Aorta (tissue), 5 donors: Measurements from ENCODE around the gene RGS11. TPM values are rescaled to one million over a fixed set of nuclear protein-coding genes. Genes with fewer than 3 reads are reported as not detected.

Experiments used
- ATAC-seq: fragments of 200-7000 bp; cut with Tn5 transposase; one replicate; pipeline ENCODE4 v1.9.1; 2022; ENCODE audit warnings: moderate library complexity; ENCODE audit not compliant: low FRiP score
- DNase-seq, 2 donors: peaks; one replicate each; pipeline ENCODE4 v3.0.0-alpha.2; 2020
- H3K27ac ChIP-seq, 2 donors: one replicate each; pipeline ENCODE4 v1.5.1; 2013; ENCODE audit warnings: low read length in 2 of 2, mild to moderate bottlenecking in 2 of 2, moderate library complexity in 2 of 2, control low read depth in 1 of 2, inconsistent platforms in 1 of 2, low read depth in 1 of 2
- H3K27me3 ChIP-seq, 2 donors: one replicate each; pipeline ENCODE4 v1.6.1; 2013; ENCODE audit warnings: control low read depth in 1 of 2, low read length in 1 of 2, mild to moderate bottlenecking in 1 of 2, moderate library complexity in 1 of 2; ENCODE audit not compliant: insufficient read depth in 2 of 2, control insufficient read depth in 1 of 2
- H3K36me3 ChIP-seq, 2 donors: one replicate each; pipeline ENCODE4 v1.6.1; 2013; ENCODE audit warnings: control low read depth in 1 of 2, low read length in 1 of 2, mild to moderate bottlenecking in 1 of 2; ENCODE audit not compliant: insufficient read depth in 2 of 2, control insufficient read depth in 1 of 2
- H3K4me1 ChIP-seq, 2 donors: one replicate each; pipeline ENCODE4 v1.6.1; 2013; ENCODE audit warnings: low read length in 2 of 2, control low read depth in 1 of 2, mild to moderate bottlenecking in 1 of 2, moderate library complexity in 1 of 2; ENCODE audit not compliant: insufficient read depth in 2 of 2, control insufficient read depth in 1 of 2
- H3K4me3 ChIP-seq, 2 donors: one replicate each; pipeline ENCODE4 v1.5.1; 2013; ENCODE audit warnings: low read length in 2 of 2, control low read depth in 1 of 2, mild to moderate bottlenecking in 1 of 2
- H3K9me3 ChIP-seq: one replicate; pipeline ENCODE4 v1.6.1; 2013; ENCODE audit warnings: mild to moderate bottlenecking, low read length; ENCODE audit not compliant: control insufficient read depth
- WGBS, 2 donors: extraction: QIAGEN DNeasy Blood & Tissue Kit; methylation state at CpG; one replicate each; pipeline ENCODE4 v1.1.7; 2013; 5-methylcytosine and 5-hydroxymethylcytosine counted together
- intact Hi-C, 2 donors: fragments of 100-400 bp; cut with DNase I; formaldehyde crosslinking; loops; one replicate each; pipeline versions ENCODE4 v1.14.2 to v1.15.0; 2022
- polyA plus RNA-seq, 2 donors: library from polyadenylated mRNA; stranded (reverse); fragments of 200-250 nt; gene quantifications; one replicate each; pipeline ENCODE4 v1.2.3, GENCODE V29; 2013
- total RNA-seq, 2 donors: library from RNA; stranded (reverse); fragmentation: NEBNext Ultra II Directional; extraction: Animal tissue kit (Norgen Biotek cat#: 25700); gene quantifications; one replicate each; pipeline ENCODE4 v1.2.1, GENCODE V29; 2021
- donor health status: healthy with polysubstance abuse.
- donor health status: Bipolar disorder and iron deficiency.
- donor health status: DM: no; HTN: no; CAD: no.
- donor health status: DM: no; HTN: no; CAD: no.
- donor health status: DM: yes; HTN: yes; CAD: no.

Gene RGS11
- total and polyA plus RNA-seq, 4 donors = 3.3 to 76.5 (median 20.3) TPM

DNA sequence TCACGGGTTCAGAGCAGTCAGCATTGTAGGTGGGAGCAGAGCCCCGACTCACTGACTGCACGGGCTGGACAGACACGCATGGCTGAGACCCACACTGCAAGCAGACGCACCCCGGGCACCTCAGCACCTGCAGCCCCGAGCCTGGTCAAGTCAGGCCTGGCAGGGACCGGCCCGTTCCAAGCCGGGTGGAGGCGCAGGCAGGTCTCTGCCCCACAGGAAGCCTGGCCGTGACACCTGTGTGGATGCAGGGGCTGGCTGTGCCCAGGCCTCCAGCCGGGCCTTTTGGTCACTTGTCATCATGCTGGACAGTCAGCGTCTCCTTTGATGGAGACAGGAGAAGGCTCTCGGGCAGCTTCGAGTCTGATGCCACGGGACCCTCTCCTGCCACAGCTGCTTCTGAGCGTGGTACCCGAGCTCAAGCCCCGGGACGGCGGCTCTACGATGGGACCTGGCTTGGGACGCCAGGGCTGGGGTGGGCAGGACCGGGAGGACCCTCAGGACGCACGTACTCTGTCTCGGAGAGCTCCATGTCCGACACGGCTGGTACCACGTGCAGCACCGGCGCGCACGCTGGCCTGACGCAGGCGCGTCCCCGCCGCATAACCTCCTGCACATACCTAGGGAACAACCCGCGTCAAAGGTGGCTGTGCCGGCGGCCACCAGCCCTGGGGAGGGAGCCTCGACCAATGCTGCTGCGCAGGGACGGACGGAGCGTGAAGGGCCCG, 15.1 kb upstream of the RGS11 start:
- intact Hi-C loops = no loop called here
- Histone ChIP-seq H3K27me3 (no peaks in the 10 kb centered on the region), H3K4me1 (no peaks in the 10 kb centered on the region), H3K4me3 (no peak overlapping the region), H3K27ac (no peak overlapping the region), H3K36me3 (peaks cover 0 to 2% of the 10 kb centered on the region in 2 donors), H3K9me3 (no peaks in the 10 kb centered on the region)
- ATAC-seq = no peak
- DNase-seq = no peak
- 94 to 95% methylated on average over 49 to 50 of the region's 50 CpGs for WGBS, 2 donors

DNA sequence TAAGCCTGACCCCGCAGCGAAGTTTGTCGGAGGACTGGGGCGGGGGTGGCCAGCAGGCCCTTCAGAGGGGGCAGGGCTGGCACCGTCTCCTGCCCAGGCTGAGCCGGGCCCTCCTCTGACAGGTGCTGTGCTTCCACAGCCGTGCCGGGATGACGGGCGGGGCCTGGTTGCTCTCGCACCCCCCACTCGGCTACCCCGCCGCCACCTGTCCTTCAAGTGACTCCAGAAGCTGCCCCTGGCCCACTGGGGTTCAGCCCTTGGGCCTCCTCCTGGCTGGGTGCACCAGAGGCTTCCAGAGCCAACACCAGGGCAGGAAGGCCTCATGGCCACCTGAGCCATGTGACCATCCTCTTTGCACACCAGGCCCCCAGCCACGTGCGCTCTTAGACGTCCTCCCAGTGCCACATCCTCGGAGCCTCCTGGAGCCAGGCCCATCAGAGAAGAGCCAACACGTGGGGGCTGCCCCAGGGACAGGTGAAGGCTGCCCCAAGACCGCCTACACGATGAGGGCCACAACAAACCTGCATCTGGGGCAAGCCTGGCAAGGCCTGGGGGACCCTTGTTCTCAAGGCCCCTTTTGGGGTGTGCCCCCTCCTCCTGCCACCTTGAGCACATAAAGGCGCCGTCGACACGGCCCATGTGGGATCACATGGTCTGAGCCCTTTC, 14.4 kb upstream of the RGS11 start:
- WGBS, 2 donors = 90 to 91% methylated on average over 25 of the region's 25 CpGs
- ATAC-seq = no peak
- H3K36me3 ChIP-seq = peaks cover 0 to 2% of the 10 kb centered on the region in 2 donors

DNA sequence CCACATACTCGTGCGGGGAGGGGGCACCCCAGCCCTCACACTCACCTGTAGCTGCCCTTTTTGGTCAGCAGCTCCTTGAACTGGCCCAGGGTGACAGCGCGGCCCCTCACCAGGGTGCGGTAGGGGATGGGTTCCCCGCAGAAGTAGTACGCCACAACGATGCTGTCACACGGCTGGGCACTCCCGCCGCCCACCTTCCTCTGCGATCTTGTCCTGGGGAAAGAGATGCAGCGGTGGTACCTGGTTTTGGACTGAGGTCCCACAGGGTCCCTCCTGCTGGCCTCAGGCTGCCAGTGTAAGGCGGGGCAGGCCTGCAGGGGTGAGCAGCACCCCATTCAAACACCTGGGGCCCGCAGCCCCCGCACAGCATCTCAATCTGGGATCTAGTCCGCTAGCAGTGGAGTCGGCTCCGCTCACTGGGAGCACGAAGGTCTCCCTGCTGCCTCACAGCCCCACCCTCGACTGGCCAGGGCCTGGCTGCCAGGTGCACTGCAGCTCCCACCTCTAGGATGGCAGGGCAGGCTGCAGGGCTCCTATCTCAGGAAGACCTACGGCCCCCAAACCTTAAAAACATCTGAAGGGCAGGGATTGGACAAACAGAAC, 13.8 kb upstream of the RGS11 start:
- 94 to 95% methylated on average over 22 of the region's 22 CpGs for WGBS, 2 donors

More for the DNA sequence above, 14.4 kb upstream of the RGS11 start:
- Histone ChIP-seq H3K9me3 (no peaks in the 10 kb centered on the region), H3K27me3 (no peaks in the 10 kb centered on the region), H3K4me1 (no peaks in the 10 kb centered on the region), H3K27ac (no peak overlapping the region), H3K4me3 (no peak overlapping the region)
- no peak for DNase-seq
- intact Hi-C loops = no loop called here

DNA sequence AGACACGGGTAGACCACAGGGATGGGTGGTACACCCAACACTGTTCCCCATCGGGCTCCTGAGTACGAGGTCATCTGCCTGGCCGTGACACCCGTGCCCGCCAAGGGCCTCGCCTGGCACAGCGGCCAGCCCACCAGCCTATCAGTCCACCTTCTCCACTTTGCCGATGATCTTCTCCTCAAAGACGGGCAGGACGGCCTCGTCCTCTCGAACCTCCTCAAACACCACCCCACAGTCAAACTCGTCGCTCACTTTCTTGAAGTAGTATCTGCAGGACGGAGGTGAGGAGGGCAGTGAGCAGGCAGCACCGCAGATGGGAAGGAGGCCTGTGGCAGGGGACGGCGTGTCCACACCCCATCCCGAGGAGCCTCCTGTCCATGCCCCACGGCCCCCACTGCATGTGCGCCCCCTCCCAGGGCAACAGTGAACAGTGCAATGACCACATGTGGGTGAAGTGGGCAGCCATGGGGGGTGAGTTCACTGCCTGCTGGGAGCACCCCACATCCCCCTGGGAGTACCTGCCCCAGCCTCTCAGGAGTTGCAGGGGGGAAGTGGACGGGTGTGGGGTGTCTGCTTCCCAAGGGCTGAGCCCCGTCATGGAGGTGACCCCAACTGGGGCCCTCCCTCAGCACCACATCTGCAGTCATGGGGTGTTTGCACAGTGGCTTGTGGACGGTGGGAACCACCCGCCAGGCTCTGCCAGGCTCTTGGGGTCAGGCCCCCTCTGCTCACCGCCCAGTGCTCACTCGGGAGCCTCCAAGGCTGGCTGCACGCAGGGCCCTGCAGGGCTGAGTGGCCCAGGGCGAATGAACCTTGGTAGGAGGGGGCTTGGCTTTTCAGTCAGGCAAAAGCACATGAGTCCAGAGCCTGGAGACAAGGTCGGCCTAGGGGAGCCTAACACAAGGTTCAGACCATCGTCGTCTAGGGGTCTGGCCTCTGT, 12.5 kb upstream of the RGS11 start:
- Histone ChIP-seq H3K27ac (no peak overlapping the region), H3K4me3 (no peak overlapping the region), H3K36me3 (peaks cover 0 to 2% of the 10 kb centered on the region in 2 donors), H3K9me3 (no peaks in the 10 kb centered on the region), H3K4me1 (no peaks in the 10 kb centered on the region), H3K27me3 (no peaks in the 10 kb centered on the region)
- intact Hi-C loops = no loop called here
- 92 to 93% methylated on average over 33 of the region's 33 CpGs for WGBS, 2 donors
- no peak for DNase-seq
- no peak for ATAC-seq

More for the DNA sequence above, 13.8 kb upstream of the RGS11 start:
- intact Hi-C loops = no loop called here
- DNase-seq (no peak), ATAC-seq (no peak)
- Histone ChIP-seq H3K36me3 (peaks cover 0 to 2% of the 10 kb centered on the region in 2 donors), H3K9me3 (no peaks in the 10 kb centered on the region), H3K27ac (no peak overlapping the region), H3K4me3 (no peak overlapping the region), H3K27me3 (no peaks in the 10 kb centered on the region), H3K4me1 (no peaks in the 10 kb centered on the region)

DNA sequence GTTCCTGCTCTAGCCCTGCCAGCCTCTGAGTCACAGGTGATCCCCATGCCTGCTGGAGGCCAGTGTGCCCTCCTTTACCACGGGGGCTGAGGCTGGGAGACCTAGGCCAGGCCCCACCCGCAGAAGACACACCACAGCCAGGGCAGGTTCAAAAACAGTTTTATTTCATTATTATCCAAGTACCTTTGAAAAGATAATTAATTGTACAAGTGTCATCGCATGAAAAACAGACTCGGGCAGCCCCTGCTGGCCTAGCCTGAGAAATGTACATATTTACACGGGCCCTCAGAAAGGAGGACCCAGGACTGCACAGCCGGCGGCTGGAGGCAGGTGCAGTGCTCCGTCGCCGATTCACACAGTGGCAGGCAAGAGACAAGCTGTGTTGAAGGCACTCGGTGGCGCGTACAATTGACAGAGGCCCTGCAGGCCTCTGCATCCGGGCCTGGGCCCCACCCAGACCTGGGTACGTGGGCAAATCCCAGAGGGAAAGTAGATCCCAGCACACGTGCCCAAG, 11.6 kb upstream of the RGS11 start:
- 78 to 85% methylated on average over 16 of the region's 16 CpGs for WGBS, 2 donors
- intact Hi-C loops = no loop called here
- DNase-seq (no peak), ATAC-seq (no peak)
- no peak overlapping the region for H3K27ac ChIP-seq
- no peaks in the 10 kb centered on the region for H3K9me3 ChIP-seq
- H3K4me3 ChIP-seq = no peak overlapping the region
- peaks cover 0 to 2% of the 10 kb centered on the region in 2 donors for H3K36me3 ChIP-seq
- H3K4me1 ChIP-seq = no peaks in the 10 kb centered on the region
- no peaks in the 10 kb centered on the region for H3K27me3 ChIP-seq

DNA sequence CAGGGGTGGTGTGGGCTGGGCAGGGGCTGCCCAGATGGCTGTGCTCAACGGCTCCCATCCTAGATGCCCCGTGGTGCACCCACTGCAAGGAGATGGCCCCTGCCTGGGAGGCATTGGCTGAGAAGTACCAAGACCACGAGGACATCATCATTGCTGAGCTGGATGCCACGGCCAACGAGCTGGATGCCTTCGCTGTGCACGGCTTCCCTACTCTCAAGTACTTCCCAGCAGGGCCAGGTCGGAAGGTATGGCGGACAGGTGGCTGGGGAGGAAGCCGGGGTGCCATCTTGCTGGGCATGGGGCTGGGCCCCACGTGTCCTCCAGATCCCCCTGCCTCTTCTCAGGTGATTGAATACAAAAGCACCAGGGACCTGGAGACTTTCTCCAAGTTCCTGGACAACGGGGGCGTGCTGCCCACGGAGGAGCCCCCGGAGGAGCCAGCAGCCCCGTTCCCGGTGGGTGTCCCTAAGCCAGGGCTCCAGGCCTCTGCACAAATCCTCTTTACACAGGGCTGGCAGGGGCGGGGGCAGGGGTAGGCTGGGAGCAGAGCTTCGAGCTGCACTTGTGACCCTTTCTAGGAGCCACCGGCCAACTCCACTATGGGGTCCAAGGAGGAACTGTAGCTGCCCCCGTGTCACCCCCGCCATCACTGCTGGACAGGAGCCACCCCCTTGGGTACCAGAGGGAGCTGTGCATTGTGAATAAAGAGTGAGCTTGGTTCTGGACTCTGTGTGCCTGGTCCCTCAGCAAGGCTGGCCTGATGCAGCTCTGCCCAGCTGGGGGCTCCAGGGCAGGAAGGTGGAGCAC, 10.9 kb upstream of the RGS11 start:
- H3K4me1 ChIP-seq = no peaks in the 10 kb centered on the region
- intact Hi-C loops = no loop called here
- H3K4me3 ChIP-seq = no peak overlapping the region
- no peak for ATAC-seq
- no peak for DNase-seq
- peaks cover 0 to 2% of the 10 kb centered on the region in 2 donors for H3K36me3 ChIP-seq
- 92 to 93% methylated on average over 19 to 22 of the region's 22 CpGs for WGBS, 2 donors
- H3K27ac ChIP-seq = no peak overlapping the region
- H3K27me3 ChIP-seq = no peaks in the 10 kb centered on the region
- no peaks in the 10 kb centered on the region for H3K9me3 ChIP-seq

DNA sequence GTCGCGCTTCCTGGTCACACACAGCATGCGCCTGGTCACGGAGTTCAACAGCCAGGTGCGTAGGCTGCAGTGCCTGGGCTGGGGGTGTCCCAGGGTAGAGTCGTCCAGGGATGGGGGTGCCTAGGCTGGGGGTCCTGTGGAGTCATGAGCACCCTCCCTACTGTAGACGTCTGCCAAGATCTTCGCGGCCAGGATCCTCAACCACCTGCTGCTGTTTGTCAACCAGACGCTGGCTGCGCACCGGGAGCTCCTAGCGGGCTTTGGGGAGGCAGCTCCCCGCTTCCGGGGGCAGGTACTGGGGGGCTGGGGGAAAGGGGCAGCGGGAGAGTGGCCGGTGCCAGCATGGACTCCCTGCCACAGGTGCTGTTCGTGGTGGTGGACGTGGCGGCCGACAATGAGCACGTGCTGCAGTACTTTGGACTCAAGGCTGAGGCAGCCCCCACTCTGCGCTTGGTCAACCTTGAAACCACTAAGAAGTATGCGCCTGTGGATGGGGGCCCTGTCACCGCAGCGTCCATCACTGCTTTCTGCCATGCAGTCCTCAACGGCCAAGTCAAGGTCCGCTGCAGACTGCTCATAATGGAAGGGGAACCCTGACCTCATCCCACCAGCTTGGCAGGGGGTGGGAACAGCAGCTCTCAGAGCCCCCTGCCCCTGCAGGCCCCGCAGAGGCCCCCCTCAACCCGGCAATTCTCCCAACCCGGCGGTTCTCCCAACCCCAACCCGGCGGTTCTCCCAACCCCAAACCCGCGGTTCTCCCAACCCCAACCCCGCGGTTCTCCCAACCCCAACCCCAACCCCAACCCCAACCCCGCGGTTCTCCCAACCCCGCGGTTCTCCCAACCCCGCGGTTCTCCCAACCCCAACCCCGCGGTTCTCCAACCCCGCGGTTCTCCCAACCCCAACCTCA, 9.7 kb upstream of the RGS11 start:
- intact Hi-C loops = no loop called here
- ATAC-seq = no peak
- no peaks in the 10 kb centered on the region for H3K9me3 ChIP-seq
- WGBS, 2 donors = 96% methylated on average over 40 to 48 of the region's 48 CpGs
- no peak overlapping the region for H3K4me3 ChIP-seq
- no peak for DNase-seq
- peaks cover 0 to 2% of the 10 kb centered on the region in 2 donors for H3K36me3 ChIP-seq
- H3K27me3 ChIP-seq = no peaks in the 10 kb centered on the region
- no peak overlapping the region for H3K27ac ChIP-seq
- H3K4me1 ChIP-seq = no peaks in the 10 kb centered on the region
